Sigmoid colon (tissue), 7 donors: ENCODE data around the gene OR10A4. TPM values are rescaled to one million over a fixed set of nuclear protein-coding genes. Genes with fewer than 3 reads are reported as not detected.
"Not testable (repeated sequence)": the region's sequence is repeated elsewhere in the genome, so short reads cannot be mapped to it uniquely, and the experiment has no call there.

Experiments
- DNase-seq: peaks from one replicate; pipeline ENCODE4 v3.0.0-alpha.2; 2019
- H3K27ac ChIP-seq, 4 donors: fragments of 200-600 bp; sonication (generic); one replicate each; pipeline ENCODE4 v1.5.1; 2016 to 2019; ENCODE audit warnings: mild to moderate bottlenecking in 1 of 4
- H3K27me3 ChIP-seq, 3 donors: fragments of 200-600 bp; sonication (generic); one replicate each; pipeline ENCODE4 v1.5.1; 2019; ENCODE audit warnings: mild to moderate bottlenecking in 1 of 3
- H3K36me3 ChIP-seq, 4 donors: fragments of 200-600 bp; sonication (generic); one replicate each; pipeline ENCODE4 v1.5.1; 2016 to 2019
- H3K4me1 ChIP-seq, 4 donors: fragments of 200-600 bp; sonication (generic); one replicate each; pipeline ENCODE4 v1.5.1; 2017 to 2019
- H3K4me3 ChIP-seq, 4 donors: fragments of 200-600 bp; sonication (generic); one replicate each; pipeline ENCODE4 v1.5.1; 2017 to 2019; ENCODE audit warnings: mild to moderate bottlenecking in 2 of 4, moderate library complexity in 1 of 4
- H3K9me3 ChIP-seq, 4 donors: fragments of 200-600 bp in 3 of 4; sonication (generic) in 3 of 4; one replicate each; pipeline versions ENCODE4 v1.5.1 to v1.6.1; 2013 to 2019
- CTCF ChIP-seq, 4 experiments: fragments of 450-650 bp in 3 of 4; fragments of 200-600 bp in 1 of 4; IDR thresholded peaks; one replicate each; pipeline ENCODE4 v1.5.1; 2016 to 2019; ENCODE audit warnings: antibody characterized with exemption in 4 of 4, mild to moderate bottlenecking in 3 of 4, moderate library complexity in 2 of 4
- EP300 ChIP-seq, 4 donors: sonication (generic); formaldehyde crosslinking; IDR thresholded peaks; one replicate each; pipeline ENCODE4 v1.6.1; 2017; ENCODE audit warnings: antibody characterized with exemption in 4 of 4
- POLR2A ChIP-seq, 2 donors: fragments of 450-650 bp; IDR thresholded peaks; one replicate each; pipeline ENCODE4 v1.6.1; 2016; ENCODE audit warnings: antibody characterized with exemption in 2 of 2, mild to moderate bottlenecking in 2 of 2, moderate library complexity in 2 of 2
- POLR2AphosphoS5 ChIP-seq, 4 donors: sonication (generic); formaldehyde crosslinking; IDR thresholded peaks; one replicate each; pipeline ENCODE4 v1.6.1; 2017; ENCODE audit warnings: antibody characterized with exemption in 4 of 4
- WGBS, 2 donors: extraction: QIAGEN DNeasy Blood & Tissue Kit; methylation state at CpG; one replicate each; pipeline ENCODE4 v1.1.7; 2013; 5-methylcytosine and 5-hydroxymethylcytosine counted together
- intact Hi-C: fragments of 100-400 bp; cut with DNase I; formaldehyde crosslinking; loops from one replicate; pipeline ENCODE4 v1.15.1; 2023
- polyA plus RNA-seq, 3 donors: library from polyadenylated mRNA; stranded (reverse); fragments of 200-250 nt; gene quantifications; one replicate each; pipeline ENCODE4 v1.2.3, GENCODE V29; 2013
- total RNA-seq, 4 donors: library from RNA; depleted of rRNA; stranded (reverse); fragments of >200 nt; gene quantifications; one replicate each; pipeline ENCODE4 v1.1.0, GENCODE V29; 2016
- donor health status: healthy with polysubstance abuse.
- donor health status: Bipolar disorder and iron deficiency.
- donor health status: healthy.

The OR10A4 gene
- total and polyA plus RNA-seq, 7 donors, result not detected

GRCh38 chr11:6841694-6842093 lies 34.7 kb upstream of the OR10A4 start:
- Histone ChIP-seq H3K9me3 (peaks cover 0 to 4% (median 0%) of the 10 kb centered on the region in 4 donors), H3K4me1 (no peaks in the 10 kb centered on the region), H3K27me3 (no peaks in the 10 kb centered on the region), H3K4me3 (no peak overlapping the region), H3K27ac (no peak overlapping the region), H3K36me3 (no peaks in the 10 kb centered on the region)
- DNase-seq, result no peak
- no peak for TF ChIP-seq EP300 (IDR thresholded peaks at IDR 0.05)
- no peak for TF ChIP-seq POLR2AphosphoS5 (IDR thresholded peaks at IDR 0.05)
- no peak for TF ChIP-seq CTCF (IDR thresholded peaks at IDR 0.05)
- no peak for TF ChIP-seq POLR2A (IDR thresholded peaks at IDR 0.05)
- intact Hi-C loops, result no loop called here

- TF ChIP-seq EP300 (IDR thresholded peaks at IDR 0.05) (no peak), POLR2A (IDR thresholded peaks at IDR 0.05) (no peak), POLR2AphosphoS5 (IDR thresholded peaks at IDR 0.05) (no peak), CTCF (IDR thresholded peaks at IDR 0.05) (no peak)
- Histone ChIP-seq H3K27ac (no peak overlapping the region), H3K27me3 (no peaks in the 10 kb centered on the region), H3K9me3 (peaks cover 0 to 4% (median 0%) of the 10 kb centered on the region in 4 donors), H3K4me3 (no peak overlapping the region), H3K4me1 (no peaks in the 10 kb centered on the region), H3K36me3 (no peaks in the 10 kb centered on the region)
- intact Hi-C loops, result no loop called here
- DNase-seq, result no peak
- 43 to 67% methylated on average over 2 of the region's 2 CpGs for WGBS, 2 donors
Observed at GRCh38 chr11:6843670-6844069, 32.8 kb upstream of the OR10A4 start.

GRCh38 chr11:6844356-6844755 lies 32.1 kb upstream of the OR10A4 start:
- WGBS, 2 donors, result 91 to 95% methylated on average over 5 of the region's 5 CpGs
- no peaks in the 10 kb centered on the region for H3K4me1 ChIP-seq
- H3K27me3 ChIP-seq, result no peaks in the 10 kb centered on the region
- no peak for TF ChIP-seq POLR2A (IDR thresholded peaks at IDR 0.05)
- TF ChIP-seq POLR2AphosphoS5 (IDR thresholded peaks at IDR 0.05), result no peak
- no peak for TF ChIP-seq CTCF (IDR thresholded peaks at IDR 0.05)
- no peak for TF ChIP-seq EP300 (IDR thresholded peaks at IDR 0.05)
- no peak for DNase-seq
- H3K4me3 ChIP-seq, result no peak overlapping the region
- H3K27ac ChIP-seq, result no peak overlapping the region
- H3K9me3 ChIP-seq, result peaks cover 0 to 4% (median 0%) of the 10 kb centered on the region in 4 donors
- intact Hi-C loops, result no loop called here
- no peaks in the 10 kb centered on the region for H3K36me3 ChIP-seq

GRCh38 chr11:6845383-6845782 lies 31.0 kb upstream of the OR10A4 start, which contains the start of gene OR10A5:
TSS of gene OR10A5 (plus strand) at chr11:6845683. CDS start at chr11:6845683, 0 bp downstream.
- H3K27ac ChIP-seq, result no peak within 1 kb of the TSS
- H3K4me3 ChIP-seq, result no peak within 1 kb of the TSS
- no peak for TF ChIP-seq POLR2A (IDR thresholded peaks at IDR 0.05)
- TF ChIP-seq EP300 (IDR thresholded peaks at IDR 0.05), result no peak
- no peak for TF ChIP-seq CTCF (IDR thresholded peaks at IDR 0.05)
- no peaks in the 10 kb centered on the region for H3K4me1 ChIP-seq
- peaks cover 0 to 4% (median 0%) of the 10 kb centered on the region in 4 donors for H3K9me3 ChIP-seq
- no peaks in the 10 kb centered on the region for H3K36me3 ChIP-seq
- DNase-seq, result no peak
- H3K27me3 ChIP-seq, result no peaks in the 10 kb centered on the region
- 81 to 83% methylated on average over 3 of the region's 3 CpGs for WGBS, 2 donors
- intact Hi-C loops, result no loop called here

- intact Hi-C loops, result no loop called here
- Histone ChIP-seq H3K36me3 (no peaks in the 10 kb centered on the region), H3K27me3 (no peaks in the 10 kb centered on the region), H3K4me3 (no peak overlapping the region), H3K27ac (no peak overlapping the region), H3K9me3 (peaks cover 0 to 3% (median 0%) of the 10 kb centered on the region in 4 donors), H3K4me1 (no peaks in the 10 kb centered on the region)
- TF ChIP-seq EP300 (IDR thresholded peaks at IDR 0.05), result no peak
- no peak for TF ChIP-seq POLR2A (IDR thresholded peaks at IDR 0.05)
- TF ChIP-seq CTCF (IDR thresholded peaks at IDR 0.05), result no peak
- TF ChIP-seq POLR2AphosphoS5 (IDR thresholded peaks at IDR 0.05), result no peak
- 87 to 94% methylated on average over 2 of the region's 2 CpGs for WGBS, 2 donors
- DNase-seq, result no peak
Observed at GRCh38 chr11:6850526-6850925, 25.9 kb upstream of the OR10A4 start.

- intact Hi-C loops, H3K27ac ChIP-seq, H3K9me3 ChIP-seq, H3K36me3 ChIP-seq, DNase-seq, H3K4me3 ChIP-seq, H3K27me3 ChIP-seq: not testable (repeated sequence)
- 93 to 95% methylated on average over 6 of the region's 6 CpGs for WGBS, 2 donors
- H3K4me1 ChIP-seq, result peaks cover 0 to 14% (median 8%) of the 10 kb centered on the region in 4 donors
Observed at GRCh38 chr11:6854801-6855200, 21.6 kb upstream of the OR10A4 start.
